ENCODE results near the gene PRSS36. TPM values are rescaled to one million over a fixed set of nuclear protein-coding genes. Genes with fewer than 3 reads are reported as not detected.
"Not testable (repeated sequence)": the region's sequence is repeated elsewhere in the genome, so short reads cannot be mapped to it uniquely, and the experiment has no call there.

The PRSS36 gene
- total RNA-seq, 1 donor from 2014 or later: 0.52 TPM

GRCh38 chr16:31184888-31185287 is 35.0 kb upstream of the PRSS36 start:
- peaks cover 59 to 72% (median 72%) of the 10 kb centered on the region in 3 donors for H3K36me3 ChIP-seq (ENCODE audit: control insufficient read depth in 3 of 3, insufficient read depth in 3 of 3, low read length in 3 of 3)
- no peak overlapping the region for H3K9ac ChIP-seq (ENCODE audit: low read depth in 1 of 3, low read length in 3 of 3)
- no peaks in the 10 kb centered on the region for H3K9me3 ChIP-seq (ENCODE audit: control insufficient read depth in 3 of 3, low read length in 3 of 3)
- no peaks in the 10 kb centered on the region for H3K27me3 ChIP-seq (ENCODE audit: control insufficient read depth in 3 of 3, insufficient read depth in 3 of 3, low read length in 3 of 3)
- H3K27ac ChIP-seq (ENCODE audit: low read depth, low read length): no peak overlapping the region
- H3K4me1 ChIP-seq (ENCODE audit: control insufficient read depth in 3 of 3, insufficient read depth in 3 of 3, low read length in 3 of 3): peaks cover 32 to 42% (median 32%) of the 10 kb centered on the region in 3 donors
- no peak overlapping the region for H3K4me3 ChIP-seq (ENCODE audit: low read length in 3 of 3)

- Histone ChIP-seq H3K27ac (ENCODE audit: low read depth, low read length) (no peak overlapping the region), H3K4me3 (ENCODE audit: low read length in 3 of 3) (no peak overlapping the region), H3K9me3 (ENCODE audit: control insufficient read depth in 3 of 3, low read length in 3 of 3) (no peaks in the 10 kb centered on the region), H3K4me1 (ENCODE audit: control insufficient read depth in 3 of 3, insufficient read depth in 3 of 3, low read length in 3 of 3) (peaks cover 39 to 49% (median 39%) of the 10 kb centered on the region in 3 donors), H3K27me3 (ENCODE audit: control insufficient read depth in 3 of 3, insufficient read depth in 3 of 3, low read length in 3 of 3) (no peaks in the 10 kb centered on the region), H3K36me3 (ENCODE audit: control insufficient read depth in 3 of 3, insufficient read depth in 3 of 3, low read length in 3 of 3) (peaks cover 52 to 61% (median 60%) of the 10 kb centered on the region in 3 donors), H3K9ac (ENCODE audit: low read depth in 1 of 3, low read length in 3 of 3) (peak overlapping the region in 1 of 3 donors; percentile 30)
Measured at GRCh38 chr16:31183432-31184428, 33.9 kb upstream of the PRSS36 start.

- Histone ChIP-seq H3K4me3 (ENCODE audit: low read length in 3 of 3) (peak overlapping the region; percentile 40 to 96 (median 53)), H3K4me1 (ENCODE audit: control insufficient read depth in 3 of 3, insufficient read depth in 3 of 3, low read length in 3 of 3) (peaks cover 39 to 49% (median 39%) of the 10 kb centered on the region in 3 donors), H3K27me3 (ENCODE audit: control insufficient read depth in 3 of 3, insufficient read depth in 3 of 3, low read length in 3 of 3) (no peaks in the 10 kb centered on the region), H3K36me3 (ENCODE audit: control insufficient read depth in 3 of 3, insufficient read depth in 3 of 3, low read length in 3 of 3) (peaks cover 42 to 48% (median 47%) of the 10 kb centered on the region in 3 donors), H3K9ac (ENCODE audit: low read depth in 1 of 3, low read length in 3 of 3) (peak overlapping the region in 2 of 3 donors; percentile 19 to 66), H3K27ac (ENCODE audit: low read depth, low read length) (no peak overlapping the region), H3K9me3 (ENCODE audit: control insufficient read depth in 3 of 3, low read length in 3 of 3) (no peaks in the 10 kb centered on the region)
Measured at GRCh38 chr16:31182391-31182790, 32.5 kb upstream of the PRSS36 start.

- Histone ChIP-seq H3K4me1 (ENCODE audit: control insufficient read depth in 3 of 3, insufficient read depth in 3 of 3, low read length in 3 of 3) (peaks cover 39 to 40% (median 39%) of the 10 kb centered on the region in 3 donors), H3K9me3 (ENCODE audit: control insufficient read depth in 3 of 3, low read length in 3 of 3) (no peaks in the 10 kb centered on the region), H3K27ac (ENCODE audit: low read depth, low read length) (peak overlapping the region; percentile 98), H3K4me3 (ENCODE audit: low read length in 3 of 3) (peak overlapping the region; percentile 83 to 96 (median 96)), H3K27me3 (ENCODE audit: control insufficient read depth in 3 of 3, insufficient read depth in 3 of 3, low read length in 3 of 3) (no peaks in the 10 kb centered on the region), H3K36me3 (ENCODE audit: control insufficient read depth in 3 of 3, insufficient read depth in 3 of 3, low read length in 3 of 3) (peaks cover 31 to 37% (median 35%) of the 10 kb centered on the region in 3 donors), H3K9ac (ENCODE audit: low read depth in 1 of 3, low read length in 3 of 3) (peak overlapping the region; percentile 96 to 99 (median 98))
Measured at GRCh38 chr16:31181102-31181830, 31.4 kb upstream of the PRSS36 start.

GRCh38 chr16:31179747-31180459 is 30.0 kb upstream of the PRSS36 start, which contains the start of gene FUS:
Gene FUS (plus strand): TSS chr16:31180139. CDS start chr16:31180215, 76 bp downstream.
- peak within 1 kb of the TSS; percentile 98 for H3K27ac ChIP-seq (ENCODE audit: low read depth, low read length)
- H3K27me3 ChIP-seq (ENCODE audit: control insufficient read depth in 3 of 3, insufficient read depth in 3 of 3, low read length in 3 of 3): no peaks in the 10 kb centered on the region
- H3K36me3 ChIP-seq (ENCODE audit: control insufficient read depth in 3 of 3, insufficient read depth in 3 of 3, low read length in 3 of 3): peaks cover 19 to 23% (median 22%) of the 10 kb centered on the region in 3 donors
- peak within 1 kb of the TSS; percentile 96 to 99 (median 98) for H3K9ac ChIP-seq (ENCODE audit: low read depth in 1 of 3, low read length in 3 of 3)
- H3K4me1 ChIP-seq (ENCODE audit: control insufficient read depth in 3 of 3, insufficient read depth in 3 of 3, low read length in 3 of 3): peaks cover 39 to 40% (median 39%) of the 10 kb centered on the region in 3 donors
- peak within 1 kb of the TSS; percentile 83 to 96 (median 96) for H3K4me3 ChIP-seq (ENCODE audit: low read length in 3 of 3)
- no peaks in the 10 kb centered on the region for H3K9me3 ChIP-seq (ENCODE audit: control insufficient read depth in 3 of 3, low read length in 3 of 3)

GRCh38 chr16:31179219-31179746 is 29.4 kb upstream of the PRSS36 start:
- Histone ChIP-seq H3K9ac (ENCODE audit: low read depth in 1 of 3, low read length in 3 of 3) (peak overlapping the region; percentile 96 to 99 (median 98)), H3K9me3 (ENCODE audit: control insufficient read depth in 3 of 3, low read length in 3 of 3) (no peaks in the 10 kb centered on the region), H3K36me3 (ENCODE audit: control insufficient read depth in 3 of 3, insufficient read depth in 3 of 3, low read length in 3 of 3) (peaks cover 14 to 20% (median 18%) of the 10 kb centered on the region in 3 donors), H3K27ac (ENCODE audit: low read depth, low read length) (peak overlapping the region; percentile 98), H3K4me3 (ENCODE audit: low read length in 3 of 3) (peak overlapping the region; percentile 83 to 96 (median 96)), H3K4me1 (ENCODE audit: control insufficient read depth in 3 of 3, insufficient read depth in 3 of 3, low read length in 3 of 3) (peaks cover 39 to 40% (median 39%) of the 10 kb centered on the region in 3 donors), H3K27me3 (ENCODE audit: control insufficient read depth in 3 of 3, insufficient read depth in 3 of 3, low read length in 3 of 3) (no peaks in the 10 kb centered on the region)

GRCh38 chr16:31177136-31177535 is 27.3 kb upstream of the PRSS36 start:
- no peaks in the 10 kb centered on the region for H3K27me3 ChIP-seq (ENCODE audit: control insufficient read depth in 3 of 3, insufficient read depth in 3 of 3, low read length in 3 of 3)
- H3K9ac ChIP-seq (ENCODE audit: low read depth in 1 of 3, low read length in 3 of 3): no peak overlapping the region
- H3K36me3 ChIP-seq (ENCODE audit: control insufficient read depth in 3 of 3, insufficient read depth in 3 of 3, low read length in 3 of 3): no peaks in the 10 kb centered on the region
- no peaks in the 10 kb centered on the region for H3K9me3 ChIP-seq (ENCODE audit: control insufficient read depth in 3 of 3, low read length in 3 of 3)
- H3K27ac ChIP-seq (ENCODE audit: low read depth, low read length): no peak overlapping the region
- H3K4me3 ChIP-seq (ENCODE audit: low read length in 3 of 3): no peak overlapping the region
- peaks cover 19 to 20% (median 19%) of the 10 kb centered on the region in 3 donors for H3K4me1 ChIP-seq (ENCODE audit: control insufficient read depth in 3 of 3, insufficient read depth in 3 of 3, low read length in 3 of 3)

GRCh38 chr16:31170048-31170447 is 20.2 kb upstream of the PRSS36 start:
- not testable (repeated sequence) for H3K4me1 ChIP-seq (ENCODE audit: control insufficient read depth in 3 of 3, insufficient read depth in 3 of 3, low read length in 3 of 3); H3K4me3 ChIP-seq (ENCODE audit: low read length in 3 of 3); H3K9me3 ChIP-seq (ENCODE audit: control insufficient read depth in 3 of 3, low read length in 3 of 3); H3K9ac ChIP-seq (ENCODE audit: low read depth in 1 of 3, low read length in 3 of 3); H3K27ac ChIP-seq (ENCODE audit: low read depth, low read length); H3K27me3 ChIP-seq (ENCODE audit: control insufficient read depth in 3 of 3, insufficient read depth in 3 of 3, low read length in 3 of 3); H3K36me3 ChIP-seq (ENCODE audit: control insufficient read depth in 3 of 3, insufficient read depth in 3 of 3, low read length in 3 of 3)

GRCh38 chr16:31168848-31169247 is 19.0 kb upstream of the PRSS36 start:
- Histone ChIP-seq H3K27ac (ENCODE audit: low read depth, low read length) (no peak overlapping the region), H3K36me3 (ENCODE audit: control insufficient read depth in 3 of 3, insufficient read depth in 3 of 3, low read length in 3 of 3) (no peaks in the 10 kb centered on the region), H3K4me3 (ENCODE audit: low read length in 3 of 3) (no peak overlapping the region), H3K4me1 (ENCODE audit: control insufficient read depth in 3 of 3, insufficient read depth in 3 of 3, low read length in 3 of 3) (no peaks in the 10 kb centered on the region), H3K9ac (ENCODE audit: low read depth in 1 of 3, low read length in 3 of 3) (no peak overlapping the region), H3K9me3 (ENCODE audit: control insufficient read depth in 3 of 3, low read length in 3 of 3) (no peaks in the 10 kb centered on the region), H3K27me3 (ENCODE audit: control insufficient read depth in 3 of 3, insufficient read depth in 3 of 3, low read length in 3 of 3) (no peaks in the 10 kb centered on the region)
